Urothelium cell line (cell line): Measurements from ENCODE around the gene CCL4L2.
"Not testable (repeated sequence)": the region's sequence is repeated elsewhere in the genome, so short reads cannot be mapped to it uniquely, and the experiment has no call there.

ENCODE experiments used
- DNase-seq: peaks from one replicate; pipeline ENCODE4 v3.0.0; 2011; ENCODE audit warnings: low spot score, mixed read lengths
- FAIRE-seq: peaks from 2 replicates; lab custom pipeline; 2011; peaks lifted over from hg19 to GRCh38; lab: Jason Lieb, UNC

CCL4L2 gene

GRCh38 chr17:36194832-36195433, 15.9 kb upstream of the CCL4L2 start:
- not testable (repeated sequence) for FAIRE-seq, DNase-seq

GRCh38 chr17:36195434-36196130, 15.3 kb upstream of the CCL4L2 start:
- FAIRE-seq (no peak), DNase-seq (no peak)

DNA sequence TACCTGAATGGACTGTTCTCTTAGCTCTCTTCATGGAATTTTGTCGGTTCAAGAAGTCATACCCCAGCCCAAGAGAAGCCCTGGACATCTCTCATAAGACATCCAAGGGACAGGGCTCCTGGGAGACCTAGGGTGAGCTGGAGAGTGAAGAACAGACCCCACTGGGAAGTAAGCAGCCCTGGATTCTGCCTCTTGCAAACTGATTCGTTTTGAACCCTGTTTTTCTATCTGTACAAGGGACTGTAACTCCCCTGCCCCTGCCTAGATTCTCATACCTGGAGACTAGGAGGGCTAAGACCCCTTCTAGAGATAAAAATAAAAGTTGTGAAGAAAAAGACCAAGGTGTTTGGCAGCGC, 14.8 kb upstream of the CCL4L2 start:
- no peak for DNase-seq

GRCh38 chr17:36197387-36197703, 13.5 kb upstream of the CCL4L2 start:
- DNase-seq (no peak), FAIRE-seq (no peak)

More for the DNA sequence above, 14.8 kb upstream of the CCL4L2 start:
- FAIRE-seq, result no peak

- no peak for DNase-seq
These were observed 11.9 kb upstream of the CCL4L2 start for GRCh38 chr17:36198831-36199465.

GRCh38 chr17:36201102-36201501, 9.8 kb upstream of the CCL4L2 start:
- DNase-seq, FAIRE-seq: not testable (repeated sequence)

More at GRCh38 chr17:36198831-36199465, 11.9 kb upstream of the CCL4L2 start:
- FAIRE-seq, result no peak

DNA sequence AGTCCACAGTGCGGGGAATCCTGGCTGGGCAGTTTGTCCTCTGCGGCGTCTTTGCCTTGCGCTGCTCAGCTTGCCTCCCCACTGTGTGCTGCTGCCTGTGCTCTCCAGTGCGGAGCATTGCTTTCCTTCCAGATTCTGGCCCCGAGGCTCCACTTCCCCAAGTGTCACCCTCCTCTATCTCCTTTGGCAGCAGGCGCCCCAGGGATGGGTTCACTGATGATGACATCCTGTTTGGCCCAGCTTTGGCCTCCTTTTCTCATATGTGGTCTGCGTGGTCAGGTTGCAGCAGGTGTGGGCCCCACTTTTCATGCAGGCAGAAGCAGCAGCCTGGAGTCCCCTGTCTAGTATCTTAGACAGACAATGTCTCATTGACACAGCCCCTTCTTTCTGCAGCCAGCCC, 9.4 kb upstream of the CCL4L2 start:
- FAIRE-seq, result not testable (repeated sequence)

DNA sequence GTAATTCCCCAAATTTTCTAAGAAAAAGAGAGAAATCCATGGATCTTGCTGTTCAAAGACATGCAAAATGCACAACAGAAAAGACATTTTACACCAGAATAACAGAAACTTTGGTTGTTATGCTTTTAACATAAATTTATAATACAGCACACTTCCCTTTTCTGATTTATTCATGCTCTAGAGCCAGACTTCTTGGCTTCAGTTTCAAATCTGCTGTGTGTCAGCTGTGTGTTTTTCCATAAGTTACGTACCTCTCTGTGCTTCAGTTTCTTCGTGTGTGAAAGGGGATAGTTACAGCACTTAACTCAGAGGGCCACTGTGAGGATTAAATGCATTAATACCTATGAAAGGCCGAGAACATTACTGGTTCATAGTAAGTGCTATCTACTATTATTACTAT, 7.5 kb upstream of the CCL4L2 start:
- no peak for DNase-seq
- FAIRE-seq, result no peak

More for the DNA sequence above, 9.4 kb upstream of the CCL4L2 start:
- DNase-seq, result not testable (repeated sequence)

DNA sequence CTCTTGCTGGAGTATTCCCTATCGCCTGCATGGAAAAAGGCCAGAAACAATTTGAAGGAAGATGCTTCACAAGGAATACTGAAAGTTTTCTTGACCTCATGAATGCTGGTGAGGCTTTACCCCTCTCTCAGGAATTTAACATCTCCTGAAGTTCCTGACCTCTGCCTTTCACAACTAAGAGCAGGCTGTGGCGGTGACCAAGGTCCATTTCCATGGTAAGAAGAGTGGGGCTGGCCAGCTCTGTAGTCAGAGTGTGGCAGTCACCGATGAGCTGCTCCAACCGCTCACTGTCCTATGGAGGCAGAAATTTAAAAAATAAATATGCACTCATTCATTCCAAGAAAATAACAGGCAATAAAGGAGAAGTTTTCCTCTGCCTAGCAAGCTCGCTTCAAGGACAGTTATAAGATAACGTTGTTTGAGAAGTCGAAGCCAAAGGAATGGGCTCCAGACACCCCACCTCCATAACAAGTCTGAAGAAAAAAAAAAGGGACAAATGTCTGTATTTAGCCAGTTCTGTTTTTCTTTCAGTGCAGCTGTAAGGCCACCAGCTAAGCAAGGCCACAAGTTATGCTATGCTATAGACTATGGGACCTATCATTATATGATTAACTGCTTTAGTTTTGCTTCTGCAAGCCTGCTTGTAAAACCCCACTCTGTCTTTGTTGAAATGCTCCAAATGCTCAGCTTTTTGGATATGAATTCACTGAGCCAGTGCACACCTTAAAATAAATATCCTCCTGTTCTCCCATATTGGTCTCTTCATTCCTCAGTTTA, 6.0 kb upstream of the CCL4L2 start:
- FAIRE-seq, result no peak
- no peak for DNase-seq

- FAIRE-seq (no peak), DNase-seq (no peak)
These were observed 5.0 kb upstream of the CCL4L2 start for GRCh38 chr17:36205637-36206485.

DNA sequence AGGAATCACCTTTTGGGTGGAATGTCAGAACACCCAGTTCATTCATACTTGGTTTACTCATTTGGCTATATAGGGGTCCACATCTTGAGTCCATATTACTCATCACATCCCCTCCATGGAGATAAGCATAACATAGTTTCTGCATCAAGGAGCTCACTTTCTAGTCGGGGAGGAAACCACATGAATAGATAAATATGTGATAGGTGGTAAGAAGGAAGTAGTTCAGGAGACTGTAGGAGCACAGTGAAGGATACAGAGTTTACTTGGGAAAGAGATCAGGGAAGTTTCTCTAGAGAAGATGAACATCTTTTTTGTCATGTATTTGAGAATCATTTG, 4.4 kb upstream of the CCL4L2 start:
- not testable (repeated sequence) for DNase-seq, FAIRE-seq

DNA sequence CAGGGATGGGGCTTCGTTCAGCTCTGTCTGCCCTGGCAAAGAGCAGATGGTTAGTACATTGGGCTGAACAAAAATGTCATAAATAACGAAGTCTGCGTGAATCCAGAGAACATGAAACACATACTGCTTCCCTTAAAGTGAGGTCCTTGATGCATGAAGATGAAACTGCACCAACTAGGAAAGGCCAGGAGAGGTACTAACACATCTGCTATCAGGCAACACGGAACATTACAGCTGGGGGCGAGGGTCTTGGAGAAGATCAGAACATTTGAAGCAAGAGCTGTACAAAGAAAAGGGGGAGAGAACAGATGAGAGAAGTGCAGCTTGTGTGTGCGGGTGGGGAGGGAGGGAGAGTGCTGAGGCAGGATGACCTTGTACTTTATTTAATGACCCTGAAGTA, 3.5 kb upstream of the CCL4L2 start:
- not testable (repeated sequence) for DNase-seq, FAIRE-seq

DNA sequence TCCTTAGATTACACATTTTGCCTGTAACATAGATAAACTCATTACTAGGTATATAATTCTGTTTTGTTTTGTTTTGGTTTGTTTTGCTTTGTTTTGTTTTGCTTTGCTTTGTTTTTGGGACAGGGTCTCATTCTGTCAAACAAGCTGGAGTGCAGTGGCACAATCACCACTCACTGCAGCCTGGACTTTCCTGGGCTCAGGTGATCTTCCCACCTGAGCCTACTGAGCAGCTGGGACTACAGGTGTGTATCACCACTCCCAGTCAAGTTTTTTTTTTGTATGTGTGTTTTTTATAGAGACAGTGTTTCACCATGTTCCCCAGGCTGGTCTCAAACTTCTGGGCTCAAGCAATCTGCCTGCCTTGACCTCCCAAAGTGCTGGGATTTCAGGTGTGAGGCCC, 1.3 kb upstream of the CCL4L2 start:
- DNase-seq (no peak), FAIRE-seq (no peak)

DNA sequence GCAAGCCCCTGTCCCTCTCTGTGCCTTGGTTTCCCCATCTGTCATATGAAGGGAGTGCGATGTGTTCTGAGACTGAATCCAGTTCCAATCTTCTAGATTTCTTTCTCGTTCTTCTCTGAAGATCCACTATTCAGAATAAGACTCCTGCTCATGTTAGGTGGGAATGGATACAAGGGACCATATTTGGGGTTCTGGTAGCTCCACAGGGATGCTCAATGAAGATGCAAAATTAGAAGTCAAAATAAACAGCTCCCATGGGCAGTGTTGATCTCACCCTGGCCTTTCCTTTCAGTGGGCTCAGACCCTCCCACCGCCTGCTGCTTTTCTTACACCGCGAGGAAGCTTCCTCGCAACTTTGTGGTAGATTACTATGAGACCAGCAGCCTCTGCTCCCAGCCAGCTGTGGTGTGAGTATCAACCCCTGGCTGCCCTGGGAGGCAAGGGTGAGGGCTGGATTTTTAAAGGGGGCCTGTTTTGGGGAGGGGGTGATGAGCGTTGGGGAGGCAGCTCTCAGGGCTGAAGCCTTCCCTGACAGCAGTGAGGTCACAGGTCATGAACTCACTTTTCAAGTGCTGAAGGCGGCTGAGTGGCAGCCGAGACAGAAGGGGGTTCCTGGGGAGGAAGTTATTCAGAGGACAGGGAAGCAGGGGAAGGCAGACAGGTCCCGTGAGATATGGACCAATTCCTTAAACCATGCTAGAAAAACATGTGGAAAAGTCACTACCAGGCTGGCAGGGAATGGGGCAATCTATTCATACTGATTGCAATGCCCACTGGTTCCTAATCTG, 815 bp downstream of the CCL4L2 start:
- not testable (repeated sequence) for DNase-seq, FAIRE-seq

- no peak for DNase-seq
- FAIRE-seq, result no peak
These were observed 1.4 kb downstream of the CCL4L2 start for GRCh38 chr17:36212272-36212605.

- DNase-seq (no peak), FAIRE-seq (no peak)
These were observed 2.1 kb downstream of the CCL4L2 start for GRCh38 chr17:36212966-36213365.

DNA sequence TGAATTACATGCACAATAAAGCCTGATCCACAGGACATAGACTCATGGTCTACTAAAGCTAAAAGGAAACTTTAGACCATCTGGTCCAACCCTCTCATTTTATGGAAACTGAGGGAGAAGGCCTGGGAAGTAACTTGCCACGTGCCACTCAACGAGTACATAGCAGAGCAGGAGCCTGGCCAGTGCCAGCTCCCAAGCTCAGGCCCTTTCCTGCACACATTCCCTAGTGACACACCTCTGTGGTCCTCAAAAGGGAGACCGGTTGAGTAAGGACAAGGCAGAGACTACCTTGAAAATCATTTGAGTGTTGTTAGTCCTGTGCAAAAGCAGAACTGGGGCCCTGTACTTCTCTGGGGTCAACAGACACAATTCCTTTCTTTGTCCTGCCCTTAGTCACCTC, 2.8 kb downstream of the CCL4L2 start:
- FAIRE-seq, result no peak
- DNase-seq, result no peak

DNA sequence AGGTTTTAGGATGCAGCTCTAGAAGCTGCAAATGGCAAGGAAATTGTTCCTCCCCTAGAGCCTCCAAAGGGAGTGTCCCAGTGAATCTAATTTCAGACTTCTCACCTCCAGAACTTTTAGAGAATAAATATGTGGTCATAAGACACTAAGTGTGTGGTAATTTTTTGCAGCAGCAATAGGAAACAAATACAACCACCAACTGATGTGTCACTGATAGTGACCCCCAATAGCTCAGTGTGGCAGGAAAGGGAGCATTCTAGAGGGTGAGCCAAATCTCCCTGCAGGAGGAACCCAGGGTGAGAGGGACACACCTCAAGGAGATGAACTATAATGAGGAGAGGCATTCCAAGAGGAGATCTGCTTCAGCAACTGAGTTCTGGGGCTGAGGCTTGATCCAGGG, 4.1 kb downstream of the CCL4L2 start:
- FAIRE-seq, result no peak
- DNase-seq, result no peak

GRCh38 chr17:36215406-36216308, 4.8 kb downstream of the CCL4L2 start:
- FAIRE-seq, DNase-seq: not testable (repeated sequence)
